H1 (cell line): ENCODE measurements around the gene CHD6. TPM values are rescaled to one million over a fixed set of nuclear protein-coding genes. Genes with fewer than 3 reads are reported as not detected.
A peak's percentile ranks its signal among the peaks of the same experiment; 100 is the strongest.

ENCODE experiments used
- CTCF ChIA-PET: fragments of 300-600 bp; sonication (Branson Sonifier 250); formaldehyde crosslinking; loops from one replicate; lab custom pipeline; 2021; ENCODE audit not compliant: partially characterized antibody; lab: Charles Lee
- POLR2A ChIA-PET: fragments of 300-600 bp; sonication (Branson Sonifier 250); formaldehyde crosslinking; loops from one replicate; lab custom pipeline; 2021; ENCODE audit warnings: inconsistent platforms; ENCODE audit not compliant: partially characterized antibody; lab: Charles Lee
- DNase-seq, 2 experiments: peaks; one replicate each; pipeline versions ENCODE4 v3.0.0 to v3.0.0-alpha.2; 2010 to 2022; ENCODE audit warnings: low spot score in 2 of 2, low read depth in 1 of 2, mixed read lengths in 1 of 2
- FAIRE-seq: peaks from 2 replicates; lab custom pipeline; 2011; peaks lifted over from hg19 to GRCh38; lab: Jason Lieb, UNC
- H2AFZ ChIP-seq: 2 replicates; pipeline ENCODE4 v1.8.1; 2012; ENCODE audit warnings: low read length, inconsistent platforms
- H2AK5ac ChIP-seq: 2 replicates; pipeline ENCODE4 v1.6.1; 2013; ENCODE audit warnings: low read depth, low read length
- H2BK120ac ChIP-seq: replicated peaks from 2 replicates; pipeline ENCODE3; 2013; ENCODE audit warnings: low read depth, low read length, inconsistent platforms
- H2BK12ac ChIP-seq: 2 replicates; pipeline ENCODE4 v1.6.1; 2013; ENCODE audit warnings: low read depth, low read length
- H2BK15ac ChIP-seq: 2 replicates; pipeline ENCODE4 v1.6.1; 2013; ENCODE audit warnings: low read length
- H2BK20ac ChIP-seq: 2 replicates; pipeline ENCODE4 v1.6.1; 2013; ENCODE audit warnings: low read length
- H2BK5ac ChIP-seq: 2 replicates; pipeline ENCODE4 v1.6.1; 2013; ENCODE audit warnings: low read depth, low read length
- H3K14ac ChIP-seq: 2 replicates; pipeline ENCODE4 v1.6.1; 2013; ENCODE audit warnings: inconsistent platforms; ENCODE audit not compliant: insufficient read length
- H3K18ac ChIP-seq: 2 replicates; pipeline ENCODE4 v1.6.1; 2013; ENCODE audit warnings: low read length; ENCODE audit errors: extremely low read depth
- H3K23ac ChIP-seq: 2 replicates; pipeline ENCODE4 v1.6.1; 2013; ENCODE audit warnings: inconsistent platforms; ENCODE audit not compliant: insufficient read length
- H3K23me2 ChIP-seq: 2 replicates; pipeline ENCODE4 v1.6.1; 2013; ENCODE audit warnings: low read depth, low read length
- H3K27ac ChIP-seq: 2 replicates; pipeline ENCODE4 v1.6.1; 2011; ENCODE audit warnings: low read depth, low read length, inconsistent platforms
- H3K27me3 ChIP-seq, 4 experiments: replicated peaks in 1 of 4; 1 replicate in 1 of 4; 2 replicates in 3 of 4; pipeline versions ENCODE4 v1.6.1 to v1.8.1; 2011 to 2013; ENCODE audit warnings: low read length in 3 of 4, mild to moderate bottlenecking in 3 of 4, inconsistent platforms in 2 of 4, mixed read lengths in 2 of 4, moderate library complexity in 1 of 4; ENCODE audit not compliant: control insufficient read depth in 3 of 4, insufficient read depth in 3 of 4; ENCODE audit errors: extremely low read depth in 1 of 4
- H3K36me3 ChIP-seq, 4 experiments: 2 replicates each; pipeline versions ENCODE4 v1.6.1 to v1.8.1; 2011 to 2013; ENCODE audit warnings: mild to moderate bottlenecking in 4 of 4, low read length in 3 of 4, moderate library complexity in 2 of 4, control low read depth in 1 of 4, inconsistent platforms in 1 of 4; ENCODE audit not compliant: insufficient read depth in 4 of 4, control insufficient read depth in 2 of 4
- H3K4ac ChIP-seq: replicated peaks from 2 replicates; pipeline ENCODE3; 2013; ENCODE audit warnings: low read length, low read depth, mixed read lengths, inconsistent platforms; ENCODE audit not compliant: insufficient read length
- H3K4me1 ChIP-seq, 4 experiments: replicated peaks in 1 of 4; 1 replicate in 1 of 4; 2 replicates in 3 of 4; pipeline versions ENCODE4 v1.6.1 to v1.8.1; 2011 to 2013; ENCODE audit warnings: low read length in 3 of 4, inconsistent platforms in 2 of 4, mixed read lengths in 1 of 4; ENCODE audit not compliant: insufficient read depth in 4 of 4, control insufficient read depth in 3 of 4
- H3K4me2 ChIP-seq, 2 experiments: 2 replicates each; pipeline versions ENCODE4 v1.6.1 to v1.8.1; 2011 to 2013; ENCODE audit warnings: low read depth in 2 of 2, low read length in 2 of 2, control low read depth in 1 of 2, inconsistent platforms in 1 of 2, mild to moderate bottlenecking in 1 of 2; ENCODE audit not compliant: insufficient read depth in 1 of 2
- H3K4me3 ChIP-seq, 4 experiments: fragments of 200-600, 300-600 bp in 1 of 4; sonication (generic), shearing (Covaris generic), sonication (Bioruptor Twin) in 1 of 4; 2 replicates each; pipeline versions ENCODE4 v1.5.1 to v1.8.1; 2011 to 2016; ENCODE audit warnings: low read length in 4 of 4, low read depth in 3 of 4, control low read depth in 2 of 4, inconsistent platforms in 2 of 4, mild to moderate bottlenecking in 2 of 4, mixed read lengths in 1 of 4, moderate library complexity in 1 of 4; ENCODE audit not compliant: insufficient read depth in 2 of 4; ENCODE audit errors: extremely low read depth in 1 of 4
- H3K56ac ChIP-seq: replicated peaks from 2 replicates; pipeline ENCODE3; 2013; ENCODE audit warnings: low read depth, mild to moderate bottlenecking, mixed read lengths, low read length, inconsistent platforms; ENCODE audit not compliant: insufficient read length
- H3K79me1 ChIP-seq: 2 replicates; pipeline ENCODE4 v1.6.1; 2013; ENCODE audit warnings: low read depth, low read length, control low read depth
- H3K79me2 ChIP-seq, 2 experiments: 2 replicates each; pipeline versions ENCODE4 v1.6.1 to v1.8.1; 2012 to 2013; ENCODE audit warnings: low read length in 2 of 2, mild to moderate bottlenecking in 2 of 2, inconsistent platforms in 1 of 2; ENCODE audit not compliant: insufficient read depth in 2 of 2, control insufficient read depth in 1 of 2
- H3K9ac ChIP-seq, 4 experiments: replicated peaks in 1 of 4; 1 replicate in 1 of 4; 2 replicates in 3 of 4; pipeline versions ENCODE4 v1.6.1 to v1.8.1; 2011 to 2013; ENCODE audit warnings: low read depth in 3 of 4, low read length in 3 of 4, control low read depth in 2 of 4, mild to moderate bottlenecking in 2 of 4, moderate library complexity in 2 of 4, inconsistent platforms in 1 of 4; ENCODE audit errors: extremely low read depth in 1 of 4
- H3K9me3 ChIP-seq, 2 experiments: 2 replicates each; pipeline versions ENCODE4 v1.6.1 to v1.8.1; 2012 to 2013; ENCODE audit warnings: mild to moderate bottlenecking in 2 of 2, moderate library complexity in 2 of 2, control low read depth in 1 of 2, inconsistent platforms in 1 of 2, low read depth in 1 of 2, low read length in 1 of 2, mixed read lengths in 1 of 2; ENCODE audit not compliant: insufficient read depth in 2 of 2
- H4K20me1 ChIP-seq, 2 experiments: replicated peaks in 1 of 2; 2 replicates each; pipeline versions ENCODE3 to v1.8.1; 2011 to 2013; ENCODE audit warnings: inconsistent platforms in 2 of 2, low read length in 2 of 2, mild to moderate bottlenecking in 1 of 2; ENCODE audit not compliant: insufficient read depth in 2 of 2, control insufficient read depth in 1 of 2
- H4K5ac ChIP-seq: 2 replicates; pipeline ENCODE4 v1.6.1; 2013; ENCODE audit warnings: low read length, low read depth, mixed read lengths, inconsistent platforms; ENCODE audit not compliant: insufficient read length
- H4K8ac ChIP-seq: 2 replicates; pipeline ENCODE4 v1.8.0; 2013; ENCODE audit warnings: mild to moderate bottlenecking, moderate library complexity, low read length, inconsistent platforms; ENCODE audit not compliant: insufficient read depth; ENCODE audit errors: extremely low read depth
- H4K91ac ChIP-seq: replicated peaks from 2 replicates; pipeline ENCODE3; 2013; ENCODE audit warnings: low read length, mixed read lengths, inconsistent platforms; ENCODE audit not compliant: insufficient read length
- JUN ChIP-seq: IDR thresholded peaks from 2 replicates; pipeline ENCODE4 v1.6.1; 2011; ENCODE audit warnings: low read depth, mild to moderate bottlenecking, improper control_type of control experiment, low read length
- RAD21 ChIP-seq, 2 experiments: IDR thresholded peaks in 1 of 2; conservative IDR thresholded peaks in 1 of 2; 2 replicates each; pipeline ENCODE4 v1.6.1; 2011; ENCODE audit warnings: low read depth in 2 of 2, low read length in 2 of 2, improper control_type of control experiment in 1 of 2, inconsistent platforms in 1 of 2, mild to moderate bottlenecking in 1 of 2, moderate library complexity in 1 of 2
- WGBS, 2 experiments: shearing (Covaris generic) in 1 of 2; methylation state at CpG; one replicate each; pipeline versions ENCODE4 v1.1.6 to v1.1.7; 2013 to 2015; ENCODE audit warnings: low lambda C conversion rate in 2 of 2, mixed read lengths in 2 of 2, inconsistent platforms in 1 of 2, low coverage in 1 of 2, missing lambda C conversion rate in 1 of 2; ENCODE audit not compliant: insufficient replicate concordance in 2 of 2, insufficient coverage in 1 of 2, insufficient read length in 1 of 2; ENCODE audit errors: extremely low coverage in 1 of 2, missing lambda C conversion rate in 1 of 2; 5-methylcytosine and 5-hydroxymethylcytosine counted together
- polyA plus RNA-seq, 7 experiments: library from polyadenylated mRNA; depleted of rRNA in 3 of 7; stranded (reverse) in 5 of 7; unstranded in 2 of 7; fragments of >200 nt in 5 of 7; fragments of 200-250 nt in 2 of 7; gene quantifications; 1 replicate in 5 of 7; 2 replicates in 1 of 7; 4 replicates in 1 of 7; pipeline versions ENCODE4 v1.2.1 to v1.2.3, GENCODE V29; 2011 to 2013; ENCODE audit warnings: missing spikeins in 2 of 7, mixed read lengths in 2 of 7
- total RNA-seq: library from RNA; stranded (reverse); fragmentation: NEBNext Ultra II Directional; extraction: Animal tissue kit (Norgen Biotek cat#: 25700); gene quantifications from 2 replicates; pipeline ENCODE4 v1.2.1, GENCODE V29; 2021
- TF ChIP-seq, protein P1 (sequence below): IDR thresholded peaks from 2 replicates; pipeline ENCODE4 v1.6.1; 2012; ENCODE audit warnings: inconsistent platforms
- TF ChIP-seq, protein P2 (sequence below), 3 experiments: IDR thresholded peaks; 1 replicate in 2 of 3; 2 replicates in 1 of 3; pipeline versions ENCODE4 v1.5.1 to v1.6.1; 2011; ENCODE audit warnings: low read length in 3 of 3, mild to moderate bottlenecking in 3 of 3, inconsistent platforms in 2 of 3, low read depth in 1 of 3, moderate library complexity in 1 of 3; ENCODE audit not compliant: insufficient read depth in 1 of 3; ENCODE audit errors: control extremely low read depth in 1 of 3

CHD6 gene
- total and polyA plus RNA-seq, 2 of the 8 experiments (the other 6 are each of a cell fraction or from before 2014, with no cell fraction given), result 11.1 to 62.9 TPM

DNA sequence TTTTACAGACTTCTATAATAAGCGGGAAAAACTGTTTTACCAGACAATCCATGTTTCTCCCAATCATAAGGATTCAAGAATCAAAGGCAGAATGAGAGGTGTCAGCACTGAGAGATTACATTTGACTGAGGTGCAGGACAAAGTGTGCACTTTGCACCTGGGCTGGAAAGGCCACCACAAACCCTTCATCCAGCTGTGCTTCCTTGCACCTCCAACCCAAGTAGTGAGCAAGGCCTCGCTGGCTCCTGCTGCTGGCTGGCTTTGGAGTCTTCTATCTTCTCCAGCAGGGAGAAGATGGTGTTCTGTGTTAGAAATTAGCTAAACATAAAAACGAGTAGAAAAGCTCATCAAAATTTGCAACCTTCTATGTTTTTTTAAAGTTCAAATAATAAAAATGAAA lies 77.7 kb downstream of the CHD6 start:
- WGBS, 2 experiments, result 88% methylated on average over 3 of the region's 3 CpGs; no CpG with 5 or more reads in 1 of the 2 experiments
- no peaks in the 10 kb centered on the region; the same call in 1 of the 2 replicates for H3K23me2 ChIP-seq
- no peak overlapping the region for H4K91ac ChIP-seq
- no peak overlapping the region for H3K56ac ChIP-seq
- H3K4ac ChIP-seq, result no peak overlapping the region
- H3K23ac ChIP-seq, result no peak overlapping the region
- FAIRE-seq, result no peak
- H2BK5ac ChIP-seq, result no peak overlapping the region
- H3K9ac ChIP-seq, result no peak overlapping the region
- H2BK120ac ChIP-seq, result no peak overlapping the region
- peaks cover 0 to 12% (median 4%) of the 10 kb centered on the region in 4 experiments; a peak in 4 of 8 replicates for H3K36me3 ChIP-seq
- H2BK20ac ChIP-seq, result no peak overlapping the region
- H2AK5ac ChIP-seq, result no peak overlapping the region
- H3K79me2 ChIP-seq, result peaks cover 0 to 71% of the 10 kb centered on the region in 2 experiments; a peak in 3 of 4 replicates
- ChIA-PET CTCF (no interaction called here), POLR2A (no interaction called here)
- no peaks in the 10 kb centered on the region for H3K4me1 ChIP-seq
- H3K79me1 ChIP-seq, result peaks cover 2% of the 10 kb centered on the region; the same call in 1 of the 2 replicates
- no peak overlapping the region for H3K18ac ChIP-seq
- H3K27me3 ChIP-seq, result no peaks in the 10 kb centered on the region
- H2BK15ac ChIP-seq, result no peak overlapping the region
- H3K4me2 ChIP-seq, result no peak overlapping the region
- TF ChIP-seq RAD21 (IDR thresholded peaks at IDR 0.05 in 1 of 2, conservative IDR thresholded peaks at IDR 0.05 in 1 of 2; ENCODE audit: low read depth in 2 of 2, low read length in 2 of 2) (peak in 1 of 2 experiments; percentile 23; a peak in 1 of 4 replicates), JUN (no peak)
- TF ChIP-seq, protein P1, sequence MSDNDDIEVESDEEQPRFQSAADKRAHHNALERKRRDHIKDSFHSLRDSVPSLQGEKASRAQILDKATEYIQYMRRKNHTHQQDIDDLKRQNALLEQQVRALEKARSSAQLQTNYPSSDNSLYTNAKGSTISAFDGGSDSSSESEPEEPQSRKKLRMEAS, result no peak
- TF ChIP-seq, protein P2, sequence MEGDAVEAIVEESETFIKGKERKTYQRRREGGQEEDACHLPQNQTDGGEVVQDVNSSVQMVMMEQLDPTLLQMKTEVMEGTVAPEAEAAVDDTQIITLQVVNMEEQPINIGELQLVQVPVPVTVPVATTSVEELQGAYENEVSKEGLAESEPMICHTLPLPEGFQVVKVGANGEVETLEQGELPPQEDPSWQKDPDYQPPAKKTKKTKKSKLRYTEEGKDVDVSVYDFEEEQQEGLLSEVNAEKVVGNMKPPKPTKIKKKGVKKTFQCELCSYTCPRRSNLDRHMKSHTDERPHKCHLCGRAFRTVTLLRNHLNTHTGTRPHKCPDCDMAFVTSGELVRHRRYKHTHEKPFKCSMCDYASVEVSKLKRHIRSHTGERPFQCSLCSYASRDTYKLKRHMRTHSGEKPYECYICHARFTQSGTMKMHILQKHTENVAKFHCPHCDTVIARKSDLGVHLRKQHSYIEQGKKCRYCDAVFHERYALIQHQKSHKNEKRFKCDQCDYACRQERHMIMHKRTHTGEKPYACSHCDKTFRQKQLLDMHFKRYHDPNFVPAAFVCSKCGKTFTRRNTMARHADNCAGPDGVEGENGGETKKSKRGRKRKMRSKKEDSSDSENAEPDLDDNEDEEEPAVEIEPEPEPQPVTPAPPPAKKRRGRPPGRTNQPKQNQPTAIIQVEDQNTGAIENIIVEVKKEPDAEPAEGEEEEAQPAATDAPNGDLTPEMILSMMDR (IDR thresholded peaks at IDR 0.05; ENCODE audit: control extremely low read depth in 1 of 3, insufficient read depth in 1 of 3, low read depth in 1 of 3, low read length in 3 of 3), result peak; percentile 17 to 23 (median 21); a peak in 3 of 4 replicates
- no peak overlapping the region for H4K5ac ChIP-seq
- no peak overlapping the region for H3K14ac ChIP-seq
- no peak overlapping the region for H3K4me3 ChIP-seq
- H2BK12ac ChIP-seq, result no peak overlapping the region
- DNase-seq, result no peak
- H3K27ac ChIP-seq, result no peak overlapping the region
- H3K9me3 ChIP-seq, result peaks cover 0 to 11% of the 10 kb centered on the region in 2 experiments; a peak in 2 of 4 replicates
- H2AFZ ChIP-seq, result no peak overlapping the region
- no peak overlapping the region for H4K8ac ChIP-seq
- peaks cover 2 to 5% of the 10 kb centered on the region in 2 experiments for H4K20me1 ChIP-seq
